SU-DHL-6 (cell line): ENCODE measurements around the gene GRAMD4.

Experiments
- H2AFZ ChIP-seq: fragments of 200-600 bp; sonication (generic); 2 replicates; pipeline ENCODE4 v1.6.1; 2014; ENCODE audit warnings: low read depth, mild to moderate bottlenecking, moderate library complexity, mixed read lengths, antibody characterized with exemption, low read length; ENCODE audit not compliant: severe bottlenecking
- H3F3A ChIP-seq: fragments of 200-600 bp; shearing (Covaris generic); 2 replicates; pipeline ENCODE4 v1.6.0; 2016; ENCODE audit warnings: antibody characterized with exemption, mild to moderate bottlenecking; ENCODE audit not compliant: insufficient read depth
- H3K27ac ChIP-seq: fragments of 200-600 bp; sonication (generic); 2 replicates; pipeline ENCODE4 v1.5.1; 2016; ENCODE audit warnings: low read depth, mild to moderate bottlenecking, low read length, moderate library complexity, mixed read lengths
- H3K27me3 ChIP-seq: fragments of 200-600 bp; sonication (generic), shearing (Covaris generic); 2 replicates; pipeline ENCODE4 v1.6.0; 2014; ENCODE audit warnings: mild to moderate bottlenecking, low read length
- H3K36me3 ChIP-seq: fragments of 200-600 bp; sonication (generic); 2 replicates; pipeline ENCODE4 v1.6.1; 2014; ENCODE audit warnings: mild to moderate bottlenecking, low read length, mixed read lengths
- H3K4me2 ChIP-seq: fragments of 300-600, 200-600 bp; shearing (Covaris generic), sonication (generic); 2 replicates; pipeline ENCODE4 v1.6.0; 2014; ENCODE audit warnings: low read length, low read depth, mild to moderate bottlenecking; ENCODE audit not compliant: poor library complexity, severe bottlenecking
- H3K4me3 ChIP-seq: fragments of 200-600 bp; sonication (generic); 2 replicates; pipeline ENCODE4 v1.5.1; 2014; ENCODE audit warnings: antibody characterized with exemption, low read length, mild to moderate bottlenecking, mixed read lengths; ENCODE audit not compliant: insufficient read depth, poor library complexity, severe bottlenecking
- H3K79me2 ChIP-seq: fragments of 200-600 bp; sonication (generic); 2 replicates; pipeline ENCODE4 v1.6.1; 2014; ENCODE audit warnings: mild to moderate bottlenecking, low read length, moderate library complexity; ENCODE audit not compliant: insufficient read depth
- H3K9ac ChIP-seq: fragments of 200-600 bp; sonication (generic); 2 replicates; pipeline ENCODE4 v1.7.0; 2014; ENCODE audit warnings: mild to moderate bottlenecking, low read length
- H3K9me2 ChIP-seq: fragments of 200-600 bp; sonication (generic); replicated peaks from 2 replicates; pipeline ENCODE4 v1.6.1; 2014; ENCODE audit warnings: low read length; ENCODE audit not compliant: insufficient read depth
- H3K9me3 ChIP-seq: fragments of 200-600 bp; sonication (generic); 2 replicates; pipeline ENCODE4 v1.6.1; 2014; ENCODE audit warnings: low read length, mixed read lengths; ENCODE audit not compliant: insufficient read depth
- H4K20me1 ChIP-seq: fragments of 200-600 bp; sonication (generic); 2 replicates; pipeline ENCODE4 v1.6.1; 2014; ENCODE audit warnings: low read depth, mild to moderate bottlenecking, antibody characterized with exemption, low read length, moderate library complexity, mixed read lengths
- EZH2phosphoT487 ChIP-seq: fragments of 200-600 bp; sonication (generic), shearing (Covaris generic); conservative IDR thresholded peaks from 2 replicates; pipeline ENCODE4 v1.6.1; 2018; ENCODE audit warnings: mild to moderate bottlenecking, antibody characterized with exemption, low read length, moderate library complexity, mixed read lengths
- TF ChIP-seq, protein P1 (sequence below): fragments of 200-600 bp; sonication (generic); IDR thresholded peaks from one replicate; pipeline ENCODE4 v1.5.1; 2017; ENCODE audit warnings: antibody characterized with exemption, mild to moderate bottlenecking, low read length, moderate library complexity; ENCODE audit not compliant: insufficient read depth, poor library complexity, severe bottlenecking

The GRAMD4 gene

DNA sequence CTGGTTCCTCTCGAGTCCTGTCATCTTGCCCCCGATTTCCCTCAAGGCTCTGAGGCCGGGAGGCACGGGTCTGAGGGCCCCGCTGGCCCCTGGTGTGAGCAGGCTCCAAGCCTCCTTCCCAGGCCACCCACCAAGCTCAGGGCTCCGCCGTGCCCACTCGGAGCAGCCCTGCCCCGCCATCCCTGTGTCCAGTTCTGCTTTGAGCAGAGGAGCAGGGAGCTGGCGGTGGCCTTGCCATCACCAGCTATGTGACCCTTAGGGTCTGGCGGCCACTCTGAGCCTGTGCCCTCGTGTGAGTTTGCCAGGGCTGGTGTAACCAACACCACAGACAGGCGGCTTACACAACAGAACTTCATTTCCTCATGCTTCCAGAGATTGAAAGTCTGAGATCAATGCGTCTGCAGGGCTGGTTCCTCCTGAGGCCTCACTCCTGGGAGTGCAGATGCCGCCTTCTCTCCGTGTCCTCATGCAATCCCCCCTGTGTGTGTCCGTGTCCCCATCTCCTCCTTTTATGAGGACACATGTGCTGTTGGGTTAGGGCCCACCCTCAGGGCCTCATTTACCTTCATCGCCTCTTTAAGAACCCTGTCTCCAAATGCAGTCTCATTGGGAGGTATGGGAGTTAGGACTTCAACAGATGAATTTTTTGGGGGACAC is 46.3 kb upstream of the GRAMD4 start:
- no peaks in the 10 kb centered on the region for H4K20me1 ChIP-seq
- no peak overlapping the region for H3K4me2 ChIP-seq
- H3K79me2 ChIP-seq: no peaks in the 10 kb centered on the region
- peaks cover 11% of the 10 kb centered on the region; the same call in 1 of the 2 replicates for H3K9me3 ChIP-seq
- H3K9ac ChIP-seq: no peak overlapping the region
- TF ChIP-seq, protein P1, sequence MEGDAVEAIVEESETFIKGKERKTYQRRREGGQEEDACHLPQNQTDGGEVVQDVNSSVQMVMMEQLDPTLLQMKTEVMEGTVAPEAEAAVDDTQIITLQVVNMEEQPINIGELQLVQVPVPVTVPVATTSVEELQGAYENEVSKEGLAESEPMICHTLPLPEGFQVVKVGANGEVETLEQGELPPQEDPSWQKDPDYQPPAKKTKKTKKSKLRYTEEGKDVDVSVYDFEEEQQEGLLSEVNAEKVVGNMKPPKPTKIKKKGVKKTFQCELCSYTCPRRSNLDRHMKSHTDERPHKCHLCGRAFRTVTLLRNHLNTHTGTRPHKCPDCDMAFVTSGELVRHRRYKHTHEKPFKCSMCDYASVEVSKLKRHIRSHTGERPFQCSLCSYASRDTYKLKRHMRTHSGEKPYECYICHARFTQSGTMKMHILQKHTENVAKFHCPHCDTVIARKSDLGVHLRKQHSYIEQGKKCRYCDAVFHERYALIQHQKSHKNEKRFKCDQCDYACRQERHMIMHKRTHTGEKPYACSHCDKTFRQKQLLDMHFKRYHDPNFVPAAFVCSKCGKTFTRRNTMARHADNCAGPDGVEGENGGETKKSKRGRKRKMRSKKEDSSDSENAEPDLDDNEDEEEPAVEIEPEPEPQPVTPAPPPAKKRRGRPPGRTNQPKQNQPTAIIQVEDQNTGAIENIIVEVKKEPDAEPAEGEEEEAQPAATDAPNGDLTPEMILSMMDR: no peak
- no peak for TF ChIP-seq EZH2phosphoT487
- no peak overlapping the region for H2AFZ ChIP-seq
- H3K9me2 ChIP-seq: no peaks in the 10 kb centered on the region
- H3K36me3 ChIP-seq: no peaks in the 10 kb centered on the region
- no peak overlapping the region for H3K4me3 ChIP-seq
- H3K27me3 ChIP-seq: no peaks in the 10 kb centered on the region
- no peak overlapping the region for H3K27ac ChIP-seq
- no peaks in the 10 kb centered on the region for H3F3A ChIP-seq

DNA sequence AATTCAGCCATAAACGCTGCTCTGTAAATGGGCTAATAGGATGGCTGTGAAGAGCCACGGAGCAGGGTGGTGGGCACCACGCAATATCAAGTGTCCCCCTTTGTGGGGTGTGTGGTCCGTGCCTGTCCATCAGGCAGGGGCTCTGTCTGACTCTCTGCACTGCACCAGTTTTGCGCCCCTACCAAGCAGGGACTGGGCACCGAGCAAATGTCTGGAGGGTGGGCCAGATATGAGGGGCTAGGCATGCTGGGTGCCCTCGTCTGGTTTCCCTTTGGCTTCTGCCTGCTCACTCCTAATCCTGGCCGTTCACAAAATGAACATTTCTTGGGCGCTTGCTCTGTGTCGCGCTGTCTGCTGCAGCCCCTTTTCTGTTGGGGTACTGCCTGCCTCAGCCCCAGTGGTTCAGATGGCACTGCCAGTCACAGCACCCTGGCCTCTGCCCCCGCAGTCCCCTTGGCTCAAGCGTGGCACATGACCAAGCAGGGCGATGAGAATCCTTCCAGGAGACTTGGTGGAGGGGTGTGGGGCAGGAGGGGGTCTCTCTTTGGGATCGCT is 45.7 kb upstream of the GRAMD4 start:
- Histone ChIP-seq H3K4me2 (no peak overlapping the region), H3K36me3 (no peaks in the 10 kb centered on the region), H3K4me3 (no peak overlapping the region), H3K9me2 (no peaks in the 10 kb centered on the region), H3F3A (no peaks in the 10 kb centered on the region), H4K20me1 (no peaks in the 10 kb centered on the region), H3K79me2 (no peaks in the 10 kb centered on the region), H3K9ac (no peak overlapping the region), H3K27me3 (no peaks in the 10 kb centered on the region), H2AFZ (no peak overlapping the region), H3K9me3 (peaks cover 11% of the 10 kb centered on the region; the same call in 1 of the 2 replicates), H3K27ac (no peak overlapping the region)
- TF ChIP-seq, protein P1: no peak

DNA sequence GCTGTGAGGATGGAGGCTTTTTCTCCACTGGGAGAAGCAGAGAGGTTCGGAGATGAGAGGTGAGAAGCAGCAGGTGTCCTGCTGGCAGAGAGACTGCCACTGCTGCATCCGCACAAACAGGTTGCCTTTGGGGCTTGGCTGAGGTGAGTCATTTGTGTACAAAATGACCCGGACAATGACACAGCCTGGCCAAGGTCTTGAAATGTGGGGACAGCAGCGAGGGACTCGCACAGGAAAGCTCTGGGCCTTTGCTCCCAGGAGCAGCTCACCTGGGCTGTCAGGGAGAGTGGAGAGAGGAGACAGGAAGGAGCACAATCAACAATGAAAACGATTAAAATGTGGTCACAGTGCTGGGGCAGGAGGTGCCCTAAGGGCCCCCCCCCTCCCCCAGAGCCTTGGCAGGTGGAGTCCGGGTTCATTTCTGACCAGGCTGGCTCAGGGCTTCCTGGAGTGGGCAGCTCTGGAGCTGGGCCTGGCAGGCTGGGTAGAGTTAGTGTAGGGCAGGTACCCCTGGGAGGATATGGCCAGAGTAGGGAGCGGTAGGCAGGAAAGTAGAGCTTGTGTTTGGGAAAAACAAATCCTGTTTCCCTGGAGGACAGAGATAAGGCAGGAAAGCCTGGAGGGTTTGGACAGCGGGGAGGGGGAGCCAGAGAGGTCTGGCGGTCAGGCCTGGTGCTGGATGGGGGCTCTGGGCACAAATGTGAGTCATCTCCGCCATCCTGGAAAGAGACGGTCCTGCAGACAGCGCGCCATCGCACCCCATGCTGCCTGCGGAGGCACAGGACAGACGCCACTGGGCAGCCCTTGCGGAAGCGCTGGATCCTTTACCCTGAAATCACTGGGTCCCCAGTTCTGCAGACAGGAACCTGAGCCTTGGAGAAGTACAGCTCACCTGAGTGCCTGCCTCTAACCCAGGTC is 44.9 kb upstream of the GRAMD4 start:
- no peak overlapping the region for H3K4me3 ChIP-seq
- H3K36me3 ChIP-seq: no peaks in the 10 kb centered on the region
- H3K79me2 ChIP-seq: no peaks in the 10 kb centered on the region
- no peaks in the 10 kb centered on the region for H3K27me3 ChIP-seq
- no peak overlapping the region for H3K4me2 ChIP-seq
- no peak overlapping the region for H2AFZ ChIP-seq
- no peaks in the 10 kb centered on the region for H3K9me2 ChIP-seq
- TF ChIP-seq EZH2phosphoT487: no peak
- TF ChIP-seq, protein P1: no peak
- no peak overlapping the region for H3K9ac ChIP-seq
- H3K27ac ChIP-seq: no peak overlapping the region
- peaks cover 11% of the 10 kb centered on the region; the same call in 1 of the 2 replicates for H3K9me3 ChIP-seq
- no peaks in the 10 kb centered on the region for H4K20me1 ChIP-seq
- H3F3A ChIP-seq: no peaks in the 10 kb centered on the region
